ENCODE measurements around the gene IZUMO4. TPM values are rescaled to one million over a fixed set of nuclear protein-coding genes. Genes with fewer than 3 reads are reported as not detected.

The IZUMO4 gene
- total and polyA plus RNA-seq, 4 donors, result 5.0 to 9.8 (median 7.3) TPM

GRCh38 chr19:2099937-2100718 lies 3.4 kb downstream of the IZUMO4 start:
- no peak for DNase-seq
- peaks cover 0 to 12% (median 0%) of the 10 kb centered on the region in 5 donors for H3K4me1 ChIP-seq (ENCODE audit: control insufficient read depth in 5 of 5, insufficient read depth in 5 of 5, low read length in 5 of 5)
- H3K27me3 ChIP-seq (ENCODE audit: control insufficient read depth in 3 of 3, insufficient read depth in 3 of 3, low read length in 2 of 3), result no peaks in the 10 kb centered on the region
- H3K4me3 ChIP-seq, result no peak overlapping the region
- peaks cover 2 to 43% (median 7%) of the 10 kb centered on the region in 4 donors for H3K36me3 ChIP-seq (ENCODE audit: control insufficient read depth in 4 of 4, insufficient read depth in 4 of 4, low read length in 4 of 4)
- H3K9me3 ChIP-seq (ENCODE audit: control insufficient read depth in 4 of 4, insufficient read depth in 3 of 4, low read length in 3 of 4), result no peaks in the 10 kb centered on the region
- 93 to 95% methylated on average over 39 of the region's 39 CpGs for WGBS, 2 donors
- TF ChIP-seq CTCF (IDR thresholded peaks at IDR 0.05; ENCODE audit: control extremely low read depth, extremely low read depth), result no peak
- no peak overlapping the region for H3K9ac ChIP-seq (ENCODE audit: insufficient read depth in 1 of 2, low read length in 2 of 2)
- no peak overlapping the region for H3K27ac ChIP-seq (ENCODE audit: low read depth in 1 of 2, low read length in 1 of 2)
- ATAC-seq (ENCODE audit: insufficient read depth, low FRiP score), result no peak

DNA sequence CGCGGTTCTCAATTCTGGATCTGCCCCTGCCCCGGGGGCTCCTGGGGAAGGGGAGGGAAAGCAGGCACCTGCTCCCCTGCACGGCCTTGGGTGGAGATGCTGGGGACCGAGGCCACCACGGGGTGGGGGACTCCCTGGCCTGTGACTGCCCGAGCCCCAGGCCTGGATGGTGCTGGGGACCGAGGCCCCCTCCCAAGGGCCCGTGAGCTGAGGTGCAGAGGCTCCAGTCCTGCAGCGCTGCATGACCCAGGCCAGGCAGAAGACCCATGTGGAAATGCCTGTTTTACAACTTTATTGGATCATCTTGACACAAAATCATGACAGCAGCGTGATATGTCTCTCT lies 4.0 kb downstream of the IZUMO4 start:
- WGBS, 2 donors, result 93 to 95% methylated on average over 11 of the region's 11 CpGs
- Histone ChIP-seq H3K27me3 (ENCODE audit: control insufficient read depth in 3 of 3, insufficient read depth in 3 of 3, low read length in 2 of 3) (no peaks in the 10 kb centered on the region), H3K27ac (ENCODE audit: low read depth in 1 of 2, low read length in 1 of 2) (no peak overlapping the region), H3K36me3 (ENCODE audit: control insufficient read depth in 4 of 4, insufficient read depth in 4 of 4, low read length in 4 of 4) (peaks cover 2 to 46% (median 10%) of the 10 kb centered on the region in 4 donors), H3K9me3 (ENCODE audit: control insufficient read depth in 4 of 4, insufficient read depth in 3 of 4, low read length in 3 of 4) (peaks cover 0 to 2% (median 0%) of the 10 kb centered on the region in 4 donors), H3K4me1 (ENCODE audit: control insufficient read depth in 5 of 5, insufficient read depth in 5 of 5, low read length in 5 of 5) (peaks cover 0 to 7% (median 0%) of the 10 kb centered on the region in 5 donors), H3K4me3 (no peak overlapping the region), H3K9ac (ENCODE audit: insufficient read depth in 1 of 2, low read length in 2 of 2) (no peak overlapping the region)
- DNase-seq, result no peak
- ATAC-seq (ENCODE audit: insufficient read depth, low FRiP score), result no peak
- no peak for TF ChIP-seq CTCF (IDR thresholded peaks at IDR 0.05; ENCODE audit: control extremely low read depth, extremely low read depth)

DNA sequence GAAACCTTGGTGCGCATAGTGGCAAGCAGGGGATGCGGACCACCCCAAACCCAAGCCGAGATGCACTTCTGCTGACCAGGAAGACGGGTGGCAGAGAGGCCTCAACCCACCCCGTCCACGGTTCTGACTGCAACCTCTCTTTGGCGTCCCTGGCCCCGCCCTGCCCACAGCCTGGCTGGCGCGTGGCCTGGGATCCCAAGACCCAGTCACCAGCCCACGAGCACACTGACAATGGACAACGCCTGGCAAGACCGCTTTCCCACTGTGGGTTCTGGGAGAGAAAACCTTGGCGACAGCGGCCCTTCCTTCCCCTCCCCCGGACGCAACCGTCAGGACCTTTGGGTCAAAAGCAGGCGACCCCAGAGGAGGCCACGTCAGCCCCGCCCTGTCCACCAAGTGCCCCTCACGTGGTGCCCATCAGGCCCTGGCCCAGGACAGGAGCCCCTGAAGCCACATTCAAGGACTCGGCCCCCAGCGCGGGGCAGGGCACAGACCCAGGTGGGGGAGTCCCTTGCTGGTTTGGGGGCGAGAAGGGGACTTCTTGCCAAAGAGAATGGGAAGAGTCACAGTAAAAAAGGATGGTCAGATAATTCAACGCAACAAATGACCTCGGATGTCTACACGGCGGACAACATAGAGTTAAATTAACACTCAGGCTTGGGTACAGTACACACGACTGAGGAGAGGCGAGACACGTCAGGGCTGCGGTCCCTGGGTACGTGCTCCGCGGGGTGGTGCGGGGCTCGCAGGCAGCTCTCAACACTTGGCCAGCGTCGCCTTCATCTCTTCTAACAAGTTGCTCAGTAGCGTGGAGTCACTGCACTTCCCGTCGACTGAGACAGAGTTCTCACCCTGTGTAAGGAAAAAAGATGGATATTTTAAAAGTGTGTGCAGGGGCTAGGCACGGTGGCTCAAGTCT lies 5.0 kb downstream of the IZUMO4 start:
- peak overlapping the region; percentile 3 for H3K4me3 ChIP-seq
- H3K9ac ChIP-seq (ENCODE audit: insufficient read depth in 1 of 2, low read length in 2 of 2), result no peak overlapping the region
- peaks cover 0 to 2% (median 0%) of the 10 kb centered on the region in 4 donors for H3K9me3 ChIP-seq (ENCODE audit: control insufficient read depth in 4 of 4, insufficient read depth in 3 of 4, low read length in 3 of 4)
- H3K27ac ChIP-seq (ENCODE audit: low read depth in 1 of 2, low read length in 1 of 2), result no peak overlapping the region
- ATAC-seq (ENCODE audit: insufficient read depth, low FRiP score) (no peak), DNase-seq (no peak)
- H3K27me3 ChIP-seq (ENCODE audit: control insufficient read depth in 3 of 3, insufficient read depth in 3 of 3, low read length in 2 of 3), result no peaks in the 10 kb centered on the region
- peaks cover 0 to 7% (median 0%) of the 10 kb centered on the region in 5 donors for H3K4me1 ChIP-seq (ENCODE audit: control insufficient read depth in 5 of 5, insufficient read depth in 5 of 5, low read length in 5 of 5)
- WGBS, 2 donors, result 92 to 94% methylated on average over 43 to 45 of the region's 45 CpGs
- no peak for TF ChIP-seq CTCF (IDR thresholded peaks at IDR 0.05; ENCODE audit: control extremely low read depth, extremely low read depth)
- H3K36me3 ChIP-seq (ENCODE audit: control insufficient read depth in 4 of 4, insufficient read depth in 4 of 4, low read length in 4 of 4), result peaks cover 2 to 52% (median 14%) of the 10 kb centered on the region in 4 donors
